ENCODE results near the gene ANKRD6. TPM values are rescaled to one million over a fixed set of nuclear protein-coding genes. Genes with fewer than 3 reads are reported as not detected.

The ANKRD6 gene
- total RNA-seq, 1 experiment from 2014 or later, result 5.6 TPM

DNA sequence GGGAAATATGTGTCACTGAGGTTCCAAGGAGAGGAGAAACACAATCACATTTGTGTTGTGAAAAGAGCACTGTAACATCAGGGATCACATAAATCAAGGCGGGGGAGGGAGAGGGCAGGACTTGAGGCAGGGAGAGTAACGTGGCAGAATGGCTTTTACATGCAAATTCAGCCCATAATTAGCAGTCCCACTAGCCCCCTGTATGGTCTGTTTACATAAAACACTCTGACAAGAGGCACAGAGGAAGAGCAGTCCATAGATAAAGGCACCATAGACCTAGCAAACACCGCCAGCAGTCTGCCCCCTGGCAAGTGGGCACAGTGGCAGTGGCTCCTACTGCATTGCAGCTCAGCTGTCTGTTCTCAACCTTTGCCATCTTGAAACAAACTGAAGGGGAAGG, 122.9 kb downstream of the ANKRD6 start:
- Histone ChIP-seq H3K9me3 (ENCODE audit: control insufficient read depth, low read depth, low read length) (no peaks in the 10 kb centered on the region), H3K27me3 (ENCODE audit: insufficient read depth, low read length) (no peaks in the 10 kb centered on the region), H3K27ac (ENCODE audit: insufficient read length, low read depth, low read length) (no peak overlapping the region), H3K9ac (ENCODE audit: extremely low read depth, insufficient read length, low read length) (no peak overlapping the region), H3K23ac (ENCODE audit: insufficient read length, low read depth, low read length) (no peak overlapping the region), H3K79me1 (ENCODE audit: insufficient read depth, low read depth, low read length, poor library complexity, severe bottlenecking) (no peaks in the 10 kb centered on the region), H3K79me2 (ENCODE audit: insufficient read depth, low read length) (no peaks in the 10 kb centered on the region), H3K4ac (ENCODE audit: low read depth, low read length) (no peak overlapping the region), H3T11ph (ENCODE audit: low read length) (no peak overlapping the region), H3K56ac (ENCODE audit: insufficient read length, low read depth, low read length) (no peak overlapping the region), H4K8ac (replicated peaks; ENCODE audit: insufficient read length, low read depth, low read length) (no peak overlapping the region), H2BK15ac (ENCODE audit: low read depth, low read length) (no peak overlapping the region), H2BK20ac (ENCODE audit: low read depth, low read length, poor library complexity, severe bottlenecking) (no peak overlapping the region), H3K18ac (ENCODE audit: insufficient read length, low read depth, low read length) (no peak overlapping the region), H2AFZ (ENCODE audit: low read length) (no peak overlapping the region), H2BK120ac (ENCODE audit: low read depth, low read length, poor library complexity, severe bottlenecking) (no peak overlapping the region), H2BK5ac (ENCODE audit: insufficient read length, low read length) (no peak overlapping the region), H2BK12ac (ENCODE audit: insufficient read length, low read depth, low read length) (no peak overlapping the region), H4K20me1 (ENCODE audit: control insufficient read depth, insufficient read depth, insufficient read length) (no peaks in the 10 kb centered on the region), H3K14ac (ENCODE audit: insufficient read depth, low read length) (no peak overlapping the region), H3K23me2 (ENCODE audit: insufficient read length, low read depth, low read length, poor library complexity, severe bottlenecking) (no peaks in the 10 kb centered on the region), H3K4me1 (ENCODE audit: insufficient read depth, low read length) (peaks cover 5% of the 10 kb centered on the region; the same call in 1 of the 2 replicates), H2AK5ac (ENCODE audit: insufficient read length, low read length) (no peak overlapping the region), H4K91ac (ENCODE audit: insufficient read length, low read depth, low read length) (no peak overlapping the region), H4K5ac (ENCODE audit: insufficient read length, low read depth, low read length) (no peak overlapping the region), H3K4me2 (ENCODE audit: insufficient read depth, insufficient read length, low read length) (peak overlapping the region; percentile 4)
- peak overlapping the region in 1 of 2 experiments; percentile 13; a peak in 2 of 5 replicates for H3K4me3 Mint-ChIP-seq
- TF ChIP-seq, protein P1, sequence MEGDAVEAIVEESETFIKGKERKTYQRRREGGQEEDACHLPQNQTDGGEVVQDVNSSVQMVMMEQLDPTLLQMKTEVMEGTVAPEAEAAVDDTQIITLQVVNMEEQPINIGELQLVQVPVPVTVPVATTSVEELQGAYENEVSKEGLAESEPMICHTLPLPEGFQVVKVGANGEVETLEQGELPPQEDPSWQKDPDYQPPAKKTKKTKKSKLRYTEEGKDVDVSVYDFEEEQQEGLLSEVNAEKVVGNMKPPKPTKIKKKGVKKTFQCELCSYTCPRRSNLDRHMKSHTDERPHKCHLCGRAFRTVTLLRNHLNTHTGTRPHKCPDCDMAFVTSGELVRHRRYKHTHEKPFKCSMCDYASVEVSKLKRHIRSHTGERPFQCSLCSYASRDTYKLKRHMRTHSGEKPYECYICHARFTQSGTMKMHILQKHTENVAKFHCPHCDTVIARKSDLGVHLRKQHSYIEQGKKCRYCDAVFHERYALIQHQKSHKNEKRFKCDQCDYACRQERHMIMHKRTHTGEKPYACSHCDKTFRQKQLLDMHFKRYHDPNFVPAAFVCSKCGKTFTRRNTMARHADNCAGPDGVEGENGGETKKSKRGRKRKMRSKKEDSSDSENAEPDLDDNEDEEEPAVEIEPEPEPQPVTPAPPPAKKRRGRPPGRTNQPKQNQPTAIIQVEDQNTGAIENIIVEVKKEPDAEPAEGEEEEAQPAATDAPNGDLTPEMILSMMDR (conservative IDR thresholded peaks at IDR 0.05), result no peak
- H3K36me3 Mint-ChIP-seq (ENCODE audit: insufficient read depth in 1 of 3, low read depth in 3 of 3), result peaks cover 5 to 14% (median 9%) of the 10 kb centered on the region in 3 experiments; a peak in 6 of 7 replicates
- peak; percentile 41 for DNase-seq
- peaks cover 20 to 29% of the 10 kb centered on the region in 2 experiments for H3K4me1 Mint-ChIP-seq
- H3K9me3 Mint-ChIP-seq, result peaks cover 21 to 23% of the 10 kb centered on the region in 2 experiments
- peaks cover 7% of the 10 kb centered on the region for H3K27me3 Mint-ChIP-seq (ENCODE audit: low read depth)
- peak overlapping the region in 2 of 3 experiments; percentile 0 to 83; a peak in 3 of 7 replicates for H3K27ac Mint-ChIP-seq
- no CpG with 5 or more reads among the region's 3 CpGs for WGBS (ENCODE audit: extremely low coverage, insufficient read length, low lambda C conversion rate)
